SK-N-SH (cell line): ENCODE measurements around the gene BCAS3. TPM values are rescaled to one million over a fixed set of nuclear protein-coding genes. Genes with fewer than 3 reads are reported as not detected.

Source experiments
- CTCF ChIA-PET: fragments of 300-600, 350-600 bp; formaldehyde crosslinking; extraction: SDS; loops from one replicate; lab custom pipeline; 2021; lab: Yijun Ruan, JAX
- POLR2A ChIA-PET: fragments of 350-600 bp; sonication (Branson Sonifier 250); formaldehyde crosslinking; extraction: SDS; loops from one replicate; lab custom pipeline; 2020; ENCODE audit warnings: antibody characterized with exemption, inconsistent platforms; lab: Yijun Ruan, JAX
- DNase-seq: peaks from one replicate; pipeline ENCODE4 v3.0.0; 2012
- H2AFZ ChIP-seq: fragments of 200-600 bp; sonication (generic); 2 replicates; pipeline ENCODE4 v1.8.1; 2016; ENCODE audit warnings: antibody characterized with exemption, mild to moderate bottlenecking, low read depth
- H3F3A ChIP-seq: fragments of 200-600 bp; sonication (generic); replicated peaks from 2 replicates; pipeline ENCODE3; 2016; ENCODE audit warnings: antibody characterized with exemption, mild to moderate bottlenecking; ENCODE audit not compliant: insufficient read depth
- H3K27ac ChIP-seq, 2 experiments: fragments of 200-500 bp in 1 of 2; fragments of 200-600 bp in 1 of 2; sonication (Bioruptor generic) in 1 of 2; sonication (generic), shearing (Covaris generic) in 1 of 2; 2 replicates each; pipeline versions ENCODE4 v1.5.1 to v1.6.1; 2014 to 2016; ENCODE audit warnings: low read depth in 2 of 2, inconsistent platforms in 1 of 2, low read length in 1 of 2, mild to moderate bottlenecking in 1 of 2, mixed read lengths in 1 of 2
- H3K27me3 ChIP-seq: fragments of 200-600 bp; sonication (generic), shearing (Covaris generic); 2 replicates; pipeline ENCODE4 v1.6.1; 2016; ENCODE audit warnings: mixed run types; ENCODE audit not compliant: insufficient read depth
- H3K36me3 ChIP-seq, 2 experiments: fragments of 200-500 bp in 1 of 2; fragments of 200-600 bp in 1 of 2; sonication (Bioruptor generic) in 1 of 2; sonication (generic) in 1 of 2; replicated peaks in 1 of 2; 2 replicates each; pipeline versions ENCODE3 to v1.5.1; 2014 to 2016; ENCODE audit warnings: low read length in 1 of 2, mild to moderate bottlenecking in 1 of 2; ENCODE audit not compliant: insufficient read depth in 2 of 2, control insufficient read depth in 1 of 2
- H3K4me1 ChIP-seq, 2 experiments: fragments of 200-500 bp in 1 of 2; fragments of 200-600 bp in 1 of 2; sonication (Bioruptor generic) in 1 of 2; sonication (generic), shearing (Covaris generic) in 1 of 2; 2 replicates each; pipeline versions ENCODE4 v1.5.1 to v1.6.1; 2014 to 2016; ENCODE audit warnings: low read depth in 1 of 2, low read length in 1 of 2, mixed run types in 1 of 2; ENCODE audit not compliant: insufficient read depth in 2 of 2, control insufficient read depth in 1 of 2
- H3K4me2 ChIP-seq: fragments of 200-600 bp; sonication (generic), shearing (Covaris generic); 2 replicates; pipeline ENCODE4 v1.6.1; 2017; ENCODE audit warnings: mixed run types
- H3K4me3 ChIP-seq, 2 experiments: fragments of 200-500 bp in 1 of 2; fragments of 200-600 bp in 1 of 2; sonication (Bioruptor generic) in 1 of 2; sonication (generic), shearing (Covaris generic) in 1 of 2; 2 replicates each; pipeline versions ENCODE4 v1.5.1 to v1.8.1; 2014 to 2016; ENCODE audit warnings: low read depth in 2 of 2, inconsistent platforms in 1 of 2, low read length in 1 of 2, mild to moderate bottlenecking in 1 of 2, mixed read lengths in 1 of 2, moderate library complexity in 1 of 2
- H3K79me2 ChIP-seq: fragments of 200-600 bp; sonication (generic); 2 replicates; pipeline ENCODE4 v1.8.1; 2017; ENCODE audit warnings: mild to moderate bottlenecking; ENCODE audit not compliant: insufficient read depth
- H3K9ac ChIP-seq: fragments of 200-600 bp; sonication (generic); 2 replicates; pipeline ENCODE4 v1.6.1; 2017; ENCODE audit warnings: mixed run types
- H3K9me2 ChIP-seq: fragments of 200-600 bp; sonication (generic); 2 replicates; pipeline ENCODE4 v1.6.1; 2017; ENCODE audit warnings: mixed run types
- H3K9me3 ChIP-seq: fragments of 200-600 bp; sonication (generic); 2 replicates; pipeline ENCODE4 v1.6.1; 2017; ENCODE audit warnings: mixed run types, mild to moderate bottlenecking, moderate library complexity
- H4K20me1 ChIP-seq: fragments of 200-600 bp; sonication (generic); 2 replicates; pipeline ENCODE4 v1.6.1; 2017; ENCODE audit warnings: mild to moderate bottlenecking, mixed run types; ENCODE audit not compliant: insufficient read depth
- EP300 ChIP-seq, 2 experiments: IDR thresholded peaks; 2 replicates each; pipeline versions ENCODE4 v1.4.0 to v1.6.1; 2012; ENCODE audit warnings: borderline replicate concordance in 1 of 2, low read depth in 1 of 2, low read length in 1 of 2
- GABPA ChIP-seq: IDR thresholded peaks from 2 replicates; pipeline ENCODE4 v1.4.0; 2012; ENCODE audit warnings: low read depth, mild to moderate bottlenecking
- GATA2 ChIP-seq: sonication (generic); formaldehyde crosslinking; IDR thresholded peaks from 2 replicates; pipeline ENCODE4 v1.5.0; 2020; ENCODE audit warnings: mild to moderate bottlenecking, missing genetic modification reagents
- JUND ChIP-seq: IDR thresholded peaks from 2 replicates; pipeline ENCODE4 v1.4.0; 2012
- MAX ChIP-seq: IDR thresholded peaks from 2 replicates; pipeline ENCODE4 v1.4.0; 2012; ENCODE audit warnings: low read depth
- MEF2A ChIP-seq: IDR thresholded peaks from 2 replicates; pipeline ENCODE4 v1.4.0; 2012; ENCODE audit warnings: low read depth, borderline replicate concordance
- NFIC ChIP-seq: IDR thresholded peaks from 2 replicates; pipeline ENCODE4 v1.4.0; 2012; ENCODE audit warnings: borderline replicate concordance
- POLR2AphosphoS5 ChIP-seq: IDR thresholded peaks from 2 replicates; pipeline ENCODE4 v1.6.1; 2012; ENCODE audit warnings: low read depth, low read length
- RAD21 ChIP-seq: IDR thresholded peaks from 2 replicates; pipeline ENCODE4 v1.6.1; 2012; ENCODE audit warnings: mild to moderate bottlenecking, low read length
- RFX5 ChIP-seq: IDR thresholded peaks from 2 replicates; pipeline ENCODE4 v1.6.1; 2012; ENCODE audit warnings: mild to moderate bottlenecking, improper control_type of control experiment, low read length
- RXRA ChIP-seq: IDR thresholded peaks from 2 replicates; pipeline ENCODE4 v1.4.0; 2012; ENCODE audit warnings: low read depth, mild to moderate bottlenecking, borderline replicate concordance
- SIN3A ChIP-seq: IDR thresholded peaks from 2 replicates; pipeline ENCODE4 v1.6.1; 2012; ENCODE audit warnings: low read depth, mild to moderate bottlenecking, low read length, moderate library complexity, borderline replicate concordance
- SMC3 ChIP-seq: IDR thresholded peaks from 2 replicates; pipeline ENCODE4 v1.6.1; 2012; ENCODE audit warnings: low read depth, low read length, improper control_type of control experiment
- TAF1 ChIP-seq: IDR thresholded peaks from 2 replicates; pipeline ENCODE4 v1.6.1; 2012; ENCODE audit warnings: low read depth, mild to moderate bottlenecking, low read length, moderate library complexity, borderline replicate concordance
- USF1 ChIP-seq: IDR thresholded peaks from 2 replicates; pipeline ENCODE4 v1.4.0; 2012; ENCODE audit warnings: low read depth, borderline replicate concordance
- USF2 ChIP-seq: fragments of 150-350 bp; IDR thresholded peaks from 2 replicates; pipeline ENCODE4 v1.6.1; 2017; ENCODE audit warnings: antibody characterized with exemption, low read length, low read depth, borderline replicate concordance
- YY1 ChIP-seq: IDR thresholded peaks from 2 replicates; pipeline ENCODE4 v1.4.0; 2012; ENCODE audit warnings: low read depth, mild to moderate bottlenecking
- ZBTB33 ChIP-seq: IDR thresholded peaks from 2 replicates; pipeline ENCODE4 v1.4.0; 2012; ENCODE audit warnings: low read depth, borderline replicate concordance
- WGBS: methylation state at CpG from one replicate; pipeline ENCODE4 v1.1.6; 2017; ENCODE audit warnings: low lambda C conversion rate; 5-methylcytosine and 5-hydroxymethylcytosine counted together
- polyA plus RNA-seq, 3 experiments: library from polyadenylated mRNA; depleted of rRNA; stranded (reverse); fragments of >200 nt; gene quantifications; 2 replicates each; pipeline ENCODE4 v1.2.3, GENCODE V29; 2012

The BCAS3 gene
- polyA plus RNA-seq, 1 of the 3 experiments (the other 2 are of a cell fraction): 5.9 TPM

- H3F3A ChIP-seq: no peaks in the 10 kb centered on the region
- H2AFZ ChIP-seq: no peak overlapping the region
- H3K4me1 ChIP-seq: peaks cover 0 to 2% of the 10 kb centered on the region in 2 experiments; a peak in 2 of 4 replicates
- WGBS: 99% methylated on average over 2 of the region's 2 CpGs
- H4K20me1 ChIP-seq: no peaks in the 10 kb centered on the region
- H3K27ac ChIP-seq: no peak overlapping the region
- H3K36me3 ChIP-seq: no peaks in the 10 kb centered on the region
- ChIA-PET POLR2A (no interaction called here), CTCF (interaction anchor here (0.7 to 1.8 kb wide), 3 partner anchors 37 to 342 kb away, joined by 3 to 4 read pairs (median 3); partner anchors contain the start of gene TBX2)
- H3K27me3 ChIP-seq: no peaks in the 10 kb centered on the region
- no peak for DNase-seq
- no peak overlapping the region for H3K9ac ChIP-seq
- no peaks in the 10 kb centered on the region for H3K9me3 ChIP-seq
- no peaks in the 10 kb centered on the region for H3K9me2 ChIP-seq
- H3K4me3 ChIP-seq: no peak overlapping the region
- no peak for TF ChIP-seq ZBTB33
- TF ChIP-seq USF1: no peak
- TF ChIP-seq RFX5: no peak
- H3K79me2 ChIP-seq: no peaks in the 10 kb centered on the region
- H3K4me2 ChIP-seq: no peak overlapping the region
Observed at GRCh38 chr17:61057257-61057656, 379.6 kb downstream of the BCAS3 start.

GRCh38 chr17:61058066-61058465 is 380.4 kb downstream of the BCAS3 start:
- H3K27me3 ChIP-seq: no peaks in the 10 kb centered on the region
- H3F3A ChIP-seq: no peaks in the 10 kb centered on the region
- CTCF ChIA-PET: interaction anchor here (0.7 to 1.8 kb wide), 4 partner anchors 14 to 47 kb away, joined by 3 to 4 read pairs (median 4); no protein-coding TSS in a partner anchor
- no peaks in the 10 kb centered on the region for H3K9me2 ChIP-seq
- H2AFZ ChIP-seq: no peak overlapping the region
- H3K4me2 ChIP-seq: no peak overlapping the region
- no peak overlapping the region for H3K9ac ChIP-seq
- peak overlapping the region in 1 of 2 experiments; percentile 12; a peak in 1 of 4 replicates for H3K27ac ChIP-seq
- no peaks in the 10 kb centered on the region for H3K9me3 ChIP-seq
- H3K4me1 ChIP-seq: peaks cover 0 to 2% of the 10 kb centered on the region in 2 experiments; a peak in 2 of 4 replicates
- H3K79me2 ChIP-seq: no peaks in the 10 kb centered on the region
- no peak for DNase-seq
- H3K4me3 ChIP-seq: no peak overlapping the region
- no peaks in the 10 kb centered on the region for H3K36me3 ChIP-seq
- POLR2A ChIA-PET: no interaction called here
- WGBS: 68% methylated on average over 3 of the region's 3 CpGs
- no peaks in the 10 kb centered on the region for H4K20me1 ChIP-seq
- TF ChIP-seq POLR2AphosphoS5 (no peak), NFIC (no peak), SMC3 (no peak), SIN3A (no peak), RXRA (no peak), RFX5 (no peak), EP300 (IDR thresholded peaks at IDR 0.05; ENCODE audit: borderline replicate concordance in 1 of 2, low read depth in 1 of 2, low read length in 1 of 2) (no peak), MEF2A (no peak), JUND (no peak), TAF1 (no peak), RAD21 (no peak), ZBTB33 (no peak), GABPA (no peak), GATA2 (CRISPR knock-in tag) (no peak), YY1 (no peak), MAX (no peak), USF2 (no peak), USF1 (no peak)
